IMR-90 (cell line): ENCODE measurements around the gene CD81. TPM values are rescaled to one million over a fixed set of nuclear protein-coding genes. Genes with fewer than 3 reads are reported as not detected.

Experiments
- ATAC-seq: fragments of 200-7000 bp; cut with Tn5 transposase; 2 replicates; pipeline ENCODE4 v1.9.1; 2020; ENCODE audit warnings: low read depth, mild to moderate bottlenecking, moderate library complexity
- BruUV-seq: library from RNA; stranded (reverse); fragments of 400-500 nt; replicated peaks from 2 replicates; lab custom pipeline; 2021; lab: Mats Ljungman, UMichigan
- CTCF ChIA-PET: fragments of 300-600 bp; formaldehyde crosslinking; extraction: SDS; loops from one replicate; lab custom pipeline; 2021; ENCODE audit warnings: antibody characterized with exemption; lab: Yijun Ruan, JAX
- POLR2A ChIA-PET: fragments of 300-600 bp; sonication (Branson Sonifier 250); formaldehyde crosslinking; loops from one replicate; lab custom pipeline; 2022; ENCODE audit warnings: antibody characterized with exemption; ENCODE audit not compliant: unreplicated experiment; lab: Charles Lee
- DNase-seq: peaks from one replicate; pipeline ENCODE4 v3.0.0; 2013
- H2AFZ ChIP-seq: replicated peaks from 2 replicates; pipeline ENCODE3; 2013; ENCODE audit warnings: low read length, mild to moderate bottlenecking; ENCODE audit not compliant: poor library complexity
- H2AK5ac ChIP-seq: 2 replicates; pipeline ENCODE4 v1.6.1; 2013; ENCODE audit warnings: low read depth, low read length, inconsistent platforms
- H2AK9ac ChIP-seq: replicated peaks from 2 replicates; pipeline ENCODE3; 2013; ENCODE audit warnings: mild to moderate bottlenecking, low read depth, low read length, moderate library complexity; ENCODE audit not compliant: poor library complexity
- H2BK120ac ChIP-seq: 2 replicates; pipeline ENCODE4 v1.6.1; 2013; ENCODE audit warnings: low read depth, low read length, inconsistent platforms
- H2BK15ac ChIP-seq: 3 replicates; pipeline ENCODE4 v1.6.1; 2013; ENCODE audit warnings: low read depth, low read length, inconsistent platforms
- H2BK20ac ChIP-seq: 2 replicates; pipeline ENCODE4 v1.6.1; 2013; ENCODE audit warnings: low read depth, mild to moderate bottlenecking, inconsistent platforms, low read length, moderate library complexity
- H2BK5ac ChIP-seq: 2 replicates; pipeline ENCODE4 v1.6.1; 2013; ENCODE audit warnings: mild to moderate bottlenecking, low read depth, low read length, inconsistent platforms; ENCODE audit not compliant: poor library complexity, severe bottlenecking
- H3K14ac ChIP-seq: replicated peaks from 2 replicates; pipeline ENCODE4 v1.6.1; 2013; ENCODE audit warnings: low read depth, low read length, inconsistent platforms
- H3K18ac ChIP-seq: 2 replicates; pipeline ENCODE4 v1.6.1; 2013; ENCODE audit warnings: low read depth, low read length, control low read depth
- H3K23ac ChIP-seq: 2 replicates; pipeline ENCODE4 v1.6.1; 2013; ENCODE audit warnings: low read depth, low read length, inconsistent platforms
- H3K27ac ChIP-seq: 2 replicates; pipeline ENCODE4 v1.5.1; 2013; ENCODE audit warnings: mild to moderate bottlenecking, control low read depth, low read length; ENCODE audit not compliant: insufficient read depth
- H3K27me3 ChIP-seq: 2 replicates; pipeline ENCODE4 v1.6.1; 2013; ENCODE audit warnings: low read length; ENCODE audit not compliant: control insufficient read depth, insufficient read depth
- H3K36me3 ChIP-seq: 2 replicates; pipeline ENCODE4 v1.6.1; 2013; ENCODE audit warnings: low read length, mixed read lengths; ENCODE audit not compliant: control insufficient read depth, insufficient read depth
- H3K4ac ChIP-seq: 2 replicates; pipeline ENCODE4 v1.6.1; 2013; ENCODE audit warnings: low read depth, low read length, inconsistent platforms
- H3K4me1 ChIP-seq: 2 replicates; pipeline ENCODE4 v1.6.1; 2013; ENCODE audit warnings: low read length, mixed read lengths; ENCODE audit not compliant: control insufficient read depth, insufficient read depth
- H3K4me2 ChIP-seq: 2 replicates; pipeline ENCODE4 v1.6.1; 2013; ENCODE audit warnings: low read depth, mild to moderate bottlenecking, control low read depth, low read length, moderate library complexity
- H3K4me3 ChIP-seq: 2 replicates; pipeline ENCODE4 v1.5.1; 2013; ENCODE audit warnings: low read depth, mild to moderate bottlenecking, control low read depth, low read length, moderate library complexity; ENCODE audit not compliant: insufficient read depth
- H3K56ac ChIP-seq: 2 replicates; pipeline ENCODE4 v1.6.1; 2013; ENCODE audit warnings: low read length, inconsistent platforms; ENCODE audit not compliant: insufficient read depth; ENCODE audit errors: extremely low read depth
- H3K79me1 ChIP-seq, 2 experiments: 2 replicates each; pipeline ENCODE4 v1.6.1; 2013; ENCODE audit warnings: low read length in 2 of 2, inconsistent platforms in 1 of 2, low read depth in 1 of 2
- H3K9ac ChIP-seq: 2 replicates; pipeline ENCODE4 v1.6.1; 2013; ENCODE audit warnings: low read depth, low read length, control low read depth
- H3K9me1 ChIP-seq: 2 replicates; pipeline ENCODE4 v1.6.1; 2013; ENCODE audit warnings: low read length, inconsistent platforms; ENCODE audit not compliant: insufficient read depth
- H3K9me3 ChIP-seq: 2 replicates; pipeline ENCODE4 v1.6.1; 2013; ENCODE audit warnings: low read length; ENCODE audit not compliant: control insufficient read depth, insufficient read depth
- H4K20me1 ChIP-seq: 2 replicates; pipeline ENCODE4 v1.6.1; 2013; ENCODE audit warnings: low read length, inconsistent platforms; ENCODE audit not compliant: insufficient read depth
- H4K5ac ChIP-seq: 2 replicates; pipeline ENCODE4 v1.6.1; 2013; ENCODE audit warnings: mild to moderate bottlenecking, low read depth, low read length, control low read depth
- H4K8ac ChIP-seq, 2 experiments: 2 replicates each; pipeline ENCODE4 v1.6.1; 2013; ENCODE audit warnings: low read depth in 2 of 2, low read length in 2 of 2, control low read depth in 1 of 2, inconsistent platforms in 1 of 2
- H4K91ac ChIP-seq: 2 replicates; pipeline ENCODE4 v1.6.1; 2013; ENCODE audit warnings: low read depth, low read length, inconsistent platforms; ENCODE audit not compliant: insufficient read depth
- CEBPB ChIP-seq: IDR thresholded peaks from 2 replicates; pipeline ENCODE4 v1.6.1; 2012; ENCODE audit warnings: low read depth, low read length, improper control_type of control experiment
- CHD1 ChIP-seq: IDR thresholded peaks from 2 replicates; pipeline ENCODE4 v1.6.1; 2012; ENCODE audit warnings: low read depth, low read length, improper control_type of control experiment
- CTCF ChIP-seq: conservative IDR thresholded peaks from 2 replicates; pipeline ENCODE4 v1.5.1; 2012; ENCODE audit warnings: mild to moderate bottlenecking, low read depth, low read length, improper control_type of control experiment
- ELK1 ChIP-seq: fragments of 150-350 bp; IDR thresholded peaks from 2 replicates; pipeline ENCODE4 v1.6.1; 2016; ENCODE audit warnings: low read depth, mild to moderate bottlenecking, low read length, moderate library complexity, borderline replicate concordance
- FOS ChIP-seq: fragments of 150-350 bp; IDR thresholded peaks from 2 replicates; pipeline ENCODE4 v1.6.1; 2016; ENCODE audit warnings: low read depth, low read length
- MAFK ChIP-seq: IDR thresholded peaks from 2 replicates; pipeline ENCODE4 v1.6.1; 2012; ENCODE audit warnings: low read depth, low read length, improper control_type of control experiment
- MAZ ChIP-seq: IDR thresholded peaks from 2 replicates; pipeline ENCODE4 v1.6.1; 2012; ENCODE audit warnings: low read depth, mild to moderate bottlenecking, low read length, improper control_type of control experiment, moderate library complexity, borderline replicate concordance
- MXI1 ChIP-seq: IDR thresholded peaks from 2 replicates; pipeline ENCODE4 v1.6.1; 2012; ENCODE audit warnings: low read depth, mild to moderate bottlenecking, low read length, moderate library complexity, borderline replicate concordance
- NFE2L2 ChIP-seq: fragments of 150-350 bp; IDR thresholded peaks from 2 replicates; pipeline ENCODE4 v1.6.1; 2016; ENCODE audit warnings: low read depth, mild to moderate bottlenecking, low read length
- POLR2A ChIP-seq: IDR thresholded peaks from 2 replicates; pipeline ENCODE4 v1.6.1; 2012; ENCODE audit warnings: mild to moderate bottlenecking, low read depth, low read length
- RAD21 ChIP-seq: IDR thresholded peaks from 2 replicates; pipeline ENCODE4 v1.6.1; 2012; ENCODE audit warnings: low read length, improper control_type of control experiment
- RCOR1 ChIP-seq: IDR thresholded peaks from 2 replicates; pipeline ENCODE4 v1.6.1; 2012; ENCODE audit warnings: mild to moderate bottlenecking, low read length, improper control_type of control experiment; ENCODE audit not compliant: insufficient replicate concordance
- SMC3 ChIP-seq: fragments of 150-350 bp; IDR thresholded peaks from 2 replicates; pipeline ENCODE4 v1.6.1; 2016; ENCODE audit warnings: low read depth, mild to moderate bottlenecking, antibody characterized with exemption, low read length, moderate library complexity
- USF2 ChIP-seq: fragments of 150-350 bp; IDR thresholded peaks from 2 replicates; pipeline ENCODE4 v1.6.1; 2017; ENCODE audit warnings: mild to moderate bottlenecking, antibody characterized with exemption, low read length, low read depth
- WGBS, 2 experiments: methylation state at CpG; one replicate each; pipeline versions ENCODE4 v1.1.5 to v1.1.7; 2013; ENCODE audit warnings: missing lambda C conversion rate in 2 of 2; ENCODE audit not compliant: insufficient read length in 1 of 2; ENCODE audit errors: extremely low coverage in 2 of 2; 5-methylcytosine and 5-hydroxymethylcytosine counted together
- dilution Hi-C: fragments of 300-500 bp; cut with HindIII; formaldehyde crosslinking; loops from one replicate; pipeline ENCODE4 v1.14.3; 2018; ENCODE audit warnings: low sequenced_read_pairs; ENCODE audit not compliant: unreplicated experiment
- in situ Hi-C: fragments of 300-500 bp; cut with MboI; formaldehyde crosslinking; loops from 3 replicates; pipeline ENCODE4 v1.14.3; 2019; ENCODE audit warnings: low sequenced_read_pairs, inconsistent platforms, mixed read lengths
- intact Hi-C: fragments of 100-400 bp; cut with micrococcal nuclease; formaldehyde crosslinking; loops from 2 replicates; pipeline ENCODE4 v1.10.0; 2022
- polyA plus RNA-seq, 3 experiments: library from polyadenylated mRNA; depleted of rRNA; stranded (reverse); fragments of >200 nt; gene quantifications; 2 replicates each; pipeline ENCODE4 v1.2.3, GENCODE V29; 2012; ENCODE audit warnings: low replicate concordance in 1 of 3
- total RNA-seq: library from RNA; depleted of rRNA; stranded (reverse); fragments of >200 nt; gene quantifications from 2 replicates; pipeline ENCODE4 v1.2.3, GENCODE V29; 2012

CD81 gene
- total and polyA plus RNA-seq, 2 of the 4 experiments (the other 2 are of a cell fraction): 159 to 689 TPM

GRCh38 chr11:2417856-2418692, 41.0 kb downstream of the CD81 start:
- Histone ChIP-seq H2BK15ac (no peak overlapping the region), H2BK5ac (no peak overlapping the region), H2AK5ac (no peak overlapping the region), H3K14ac (no peak overlapping the region), H3K4me3 (no peak overlapping the region), H3K4ac (no peak overlapping the region), H4K20me1 (no peaks in the 10 kb centered on the region), H4K8ac (no peak overlapping the region), H3K79me1 (no peaks in the 10 kb centered on the region), H3K36me3 (no peaks in the 10 kb centered on the region), H2BK20ac (no peak overlapping the region), H3K18ac (no peak overlapping the region), H3K27ac (no peak overlapping the region), H2AK9ac (no peak overlapping the region), H4K91ac (no peak overlapping the region), H3K4me1 (no peaks in the 10 kb centered on the region), H3K9me3 (no peaks in the 10 kb centered on the region), H4K5ac (no peak overlapping the region), H3K9me1 (no peaks in the 10 kb centered on the region), H3K23ac (no peak overlapping the region), H2AFZ (peak overlapping the region; percentile 71), H2BK120ac (no peak overlapping the region), H3K56ac (no peak overlapping the region), H3K9ac (no peak overlapping the region), H3K4me2 (no peak overlapping the region), H3K27me3 (no peaks in the 10 kb centered on the region; the same call in 1 of the 2 replicates)
- WGBS, 2 experiments: 76% methylated on average over 15 of the region's 30 CpGs; no CpG with 5 or more reads in 1 of the 2 experiments
- no TSS peak for BruUV-seq
- ATAC-seq (no peak), DNase-seq (no peak)
- POLR2A ChIA-PET: interaction anchor here (0.5 kb wide), 1 partner anchor 40 kb away, joined by 3 read pairs; no protein-coding TSS in a partner anchor
- in situ Hi-C loops: loop anchor here (5.0 kb wide), 2 partner anchors 106 to 216 kb away; no protein-coding TSS in a partner anchor
- dilution Hi-C loops: no loop called here
- intact Hi-C loops: no loop called here
- CTCF ChIA-PET: interaction anchor here (1.0 to 3.3 kb wide), 2 partner anchors 112 to 113 kb away, joined by 3 to 73 read pairs; no protein-coding TSS in a partner anchor
- TF ChIP-seq SMC3 (no peak), CEBPB (no peak), MXI1 (no peak), FOS (no peak), ELK1 (no peak), RAD21 (no peak), USF2 (no peak), POLR2A (no peak), CHD1 (no peak), MAZ (no peak), MAFK (no peak), CTCF (no peak), NFE2L2 (no peak), RCOR1 (no peak)
